HTERT RPE-1 (cell line): ENCODE results near the gene USH2A.

Experiments
- in situ Hi-C: fragments of 300-500 bp; cut with MboI; formaldehyde crosslinking; loops from 4 replicates; pipeline ENCODE4 v1.14.3; 2020; ENCODE audit warnings: low sequenced_read_pairs

Gene USH2A

GRCh38 chr1:215888159-215888558 lies 535.1 kb downstream of the USH2A start:
- in situ Hi-C loops: no loop called here

DNA sequence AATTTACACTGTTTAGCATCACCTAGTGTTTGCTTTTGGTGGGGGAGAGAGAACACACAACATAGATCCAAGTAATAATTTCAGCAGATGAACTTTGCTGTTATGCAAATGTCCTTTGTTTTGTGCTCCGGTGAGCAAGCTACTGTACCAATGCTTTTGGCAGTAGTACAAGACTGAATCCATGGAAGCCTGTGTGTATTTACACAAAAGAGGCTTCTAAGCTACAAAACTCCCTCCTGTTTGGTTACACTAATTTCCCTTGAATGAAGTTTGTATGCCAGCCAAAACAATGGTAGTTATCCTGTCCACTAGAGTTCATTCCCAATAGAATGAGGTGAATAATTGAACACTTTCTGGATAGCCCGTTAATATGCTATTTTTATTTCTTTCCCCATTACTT lies 535.6 kb downstream of the USH2A start:
- in situ Hi-C loops: no loop called here

- in situ Hi-C loops: no loop called here
These were observed 540.2 kb downstream of the USH2A start for GRCh38 chr1:215883004-215883403.

- in situ Hi-C loops: no loop called here
These were observed 544.4 kb downstream of the USH2A start for GRCh38 chr1:215878843-215879242.

DNA sequence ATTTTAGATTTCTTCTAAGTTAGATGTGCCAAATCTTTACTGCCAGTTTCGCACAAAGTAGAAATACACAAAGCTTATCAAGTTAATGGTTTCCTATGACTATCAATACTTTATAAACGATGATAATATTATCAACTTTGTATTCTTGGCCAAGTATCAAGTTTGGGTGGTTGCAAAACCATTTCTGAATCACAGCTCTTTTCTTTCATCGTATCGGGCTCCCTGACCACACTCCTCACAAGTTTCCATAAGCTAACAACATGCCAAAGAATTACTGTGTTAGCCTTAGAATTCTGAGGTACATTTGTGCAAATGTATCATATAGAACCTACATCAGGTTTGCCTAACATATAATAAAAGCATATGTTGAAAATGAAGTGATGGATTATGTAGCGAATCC lies 545.1 kb downstream of the USH2A start:
- in situ Hi-C loops: no loop called here

- in situ Hi-C loops: no loop called here
These were observed 545.7 kb downstream of the USH2A start for GRCh38 chr1:215877452-215877951.

GRCh38 chr1:215875712-215876111 lies 547.5 kb downstream of the USH2A start:
- in situ Hi-C loops: no loop called here

- in situ Hi-C loops: no loop called here
These were observed 548.0 kb downstream of the USH2A start for GRCh38 chr1:215875236-215875635.

GRCh38 chr1:215872658-215873057 lies 550.6 kb downstream of the USH2A start:
- in situ Hi-C loops: no loop called here

DNA sequence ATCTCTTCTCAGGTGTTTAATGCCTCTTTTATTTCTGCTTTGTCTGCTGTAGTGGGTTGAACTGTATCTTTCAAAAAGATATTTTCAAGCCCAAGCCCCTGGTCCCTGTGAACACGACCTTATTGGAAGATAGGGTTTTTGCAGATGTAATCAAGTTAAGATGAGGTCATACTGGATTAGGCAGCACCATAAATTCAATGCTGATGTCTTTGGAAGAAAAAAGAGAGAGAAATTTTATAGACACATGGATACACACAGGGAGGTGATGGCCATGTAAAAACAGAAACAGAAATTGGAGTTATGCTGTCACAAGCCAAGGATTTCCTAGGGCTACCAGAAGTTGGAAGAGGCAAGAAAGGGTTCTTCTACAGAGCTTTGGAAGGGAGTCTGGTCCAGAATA lies 554.7 kb downstream of the USH2A start:
- in situ Hi-C loops: no loop called here

GRCh38 chr1:215865060-215865459 lies 558.2 kb downstream of the USH2A start:
- in situ Hi-C loops: no loop called here

GRCh38 chr1:215863796-215864195 lies 559.5 kb downstream of the USH2A start:
- in situ Hi-C loops: no loop called here

DNA sequence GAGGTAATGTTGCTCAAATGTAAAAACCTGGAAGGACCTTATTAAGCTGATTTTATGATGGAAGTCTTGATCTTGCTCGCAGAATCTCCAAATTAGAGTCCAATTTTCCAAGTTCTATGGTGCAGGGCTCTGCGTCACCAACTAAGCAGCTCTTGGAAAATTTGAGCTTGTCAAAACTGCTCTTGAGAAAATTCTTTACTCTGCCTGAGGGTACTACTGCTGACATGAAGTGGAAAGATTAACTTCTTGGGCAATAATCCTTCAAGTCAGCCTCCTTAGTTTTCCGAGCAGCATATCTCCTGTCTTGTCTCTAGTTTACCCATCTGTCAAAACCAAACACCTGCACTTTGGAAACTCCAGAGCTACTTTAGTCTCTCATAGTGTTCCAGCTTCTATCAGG lies 562.4 kb downstream of the USH2A start:
- in situ Hi-C loops: no loop called here

GRCh38 chr1:215857317-215857716 lies 565.9 kb downstream of the USH2A start:
- in situ Hi-C loops: no loop called here

GRCh38 chr1:215845234-215845891 lies 577.9 kb downstream of the USH2A start:
- in situ Hi-C loops: no loop called here

DNA sequence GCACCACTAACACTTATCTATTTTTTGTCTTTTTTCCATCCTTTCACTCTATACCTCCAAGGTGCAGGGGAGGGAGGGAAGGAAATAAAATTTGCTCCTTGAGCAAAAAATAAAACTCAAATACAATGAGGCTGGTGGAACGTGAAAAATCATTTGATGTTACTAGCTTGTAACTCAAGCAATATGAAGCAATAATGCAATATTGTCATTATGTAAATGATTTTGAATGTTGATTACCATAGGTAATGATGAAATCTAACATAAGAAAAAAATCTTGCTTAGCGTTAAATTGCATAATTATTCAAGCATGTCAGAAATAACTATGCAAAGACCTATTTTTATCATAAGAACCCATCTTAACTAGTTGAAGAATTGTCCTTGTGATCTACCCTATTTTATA lies 578.5 kb downstream of the USH2A start:
- in situ Hi-C loops: no loop called here

GRCh38 chr1:215844266-215844665 lies 579.0 kb downstream of the USH2A start:
- in situ Hi-C loops: no loop called here

- in situ Hi-C loops: no loop called here
These were observed 580.3 kb downstream of the USH2A start for GRCh38 chr1:215842905-215843304.

DNA sequence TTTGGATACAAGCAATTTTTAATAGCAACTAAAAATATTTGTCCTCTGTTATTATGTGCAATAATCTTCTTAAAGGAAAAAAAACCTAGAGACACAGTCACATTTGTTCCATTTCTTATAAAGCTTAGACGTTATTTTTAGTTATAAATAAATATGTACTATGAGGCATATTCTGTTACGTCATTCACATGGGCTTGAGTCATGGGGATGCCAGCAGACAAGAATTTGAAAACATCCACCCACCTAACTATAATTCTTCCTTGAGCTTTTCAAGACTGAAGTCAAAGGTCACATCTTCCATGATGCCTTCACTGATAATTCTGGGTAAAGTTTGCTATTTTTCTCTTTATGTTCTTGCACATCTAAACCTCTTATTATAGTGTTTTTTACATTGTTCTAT lies 587.3 kb downstream of the USH2A start:
- in situ Hi-C loops: no loop called here

DNA sequence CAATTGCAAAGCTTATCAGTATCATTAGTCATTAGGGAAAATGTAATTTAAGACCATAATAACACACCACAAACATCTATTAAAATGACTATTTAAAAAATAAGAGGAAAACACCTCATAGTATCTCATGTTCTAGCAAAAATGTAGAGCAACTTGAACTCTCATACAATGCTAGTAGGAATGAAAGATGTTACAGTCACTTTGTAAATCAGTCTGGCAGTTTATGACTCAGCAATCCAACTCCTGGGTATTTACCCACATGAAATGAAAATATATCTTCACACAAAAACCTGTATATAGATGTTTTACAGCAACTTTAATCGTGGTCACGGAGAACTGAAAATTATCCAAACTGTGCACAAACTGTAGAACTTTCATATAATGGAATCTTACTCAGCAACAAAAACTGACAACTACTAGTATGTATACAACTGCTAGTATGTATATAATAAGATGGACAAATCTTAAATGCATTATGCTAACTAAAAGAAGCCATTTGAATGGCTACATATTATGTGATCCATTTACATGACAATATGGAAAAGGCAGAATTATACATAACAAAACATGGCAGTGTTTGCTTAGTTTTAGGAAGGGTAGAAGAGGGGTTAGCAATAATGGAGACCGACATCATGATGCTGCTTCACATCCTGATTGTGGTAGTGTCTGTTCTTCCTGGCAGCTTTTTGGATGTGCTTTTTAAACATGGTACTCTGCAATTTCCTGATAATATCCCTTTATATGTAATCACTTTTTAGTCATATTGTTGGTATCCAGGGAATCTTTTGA lies 589.1 kb downstream of the USH2A start:
- in situ Hi-C loops: no loop called here

- in situ Hi-C loops: no loop called here
These were observed 592.9 kb downstream of the USH2A start for GRCh38 chr1:215830226-215830810.

GRCh38 chr1:215825056-215825455 lies 598.2 kb downstream of the USH2A start:
- in situ Hi-C loops: no loop called here
